ENCODE measurements around the gene AUTS2.
"Not testable (repeated sequence)": the region's sequence is repeated elsewhere in the genome, so short reads cannot be mapped to it uniquely, and the experiment has no call there.

AUTS2 gene

GRCh38 chr7:70720191-70720873 lies 1122.1 kb downstream of the AUTS2 start:
- DNase-seq, result no peak

- DNase-seq, result no peak
Measured at GRCh38 chr7:70721500-70721899, 1123.2 kb downstream of the AUTS2 start.

GRCh38 chr7:70723339-70723738 lies 1125.1 kb downstream of the AUTS2 start:
- DNase-seq, result no peak

- no peak for DNase-seq
Measured at GRCh38 chr7:70725448-70725847, 1127.2 kb downstream of the AUTS2 start.

- DNase-seq, result no peak
Measured at GRCh38 chr7:70726294-70726693, 1128.0 kb downstream of the AUTS2 start.

GRCh38 chr7:70726951-70727378 lies 1128.7 kb downstream of the AUTS2 start:
- DNase-seq, result no peak

- DNase-seq, result no peak
Measured at GRCh38 chr7:70727861-70728260, 1129.6 kb downstream of the AUTS2 start.

GRCh38 chr7:70728872-70729552 lies 1130.7 kb downstream of the AUTS2 start:
- no peak for DNase-seq

- DNase-seq, result not testable (repeated sequence)
Measured at GRCh38 chr7:70729553-70730157, 1131.4 kb downstream of the AUTS2 start.

GRCh38 chr7:70730451-70731110 lies 1132.3 kb downstream of the AUTS2 start:
- DNase-seq, result no peak

- no peak for DNase-seq
Measured at GRCh38 chr7:70733090-70733489, 1134.8 kb downstream of the AUTS2 start.

- no peak for DNase-seq
Measured at GRCh38 chr7:70734411-70734810, 1136.1 kb downstream of the AUTS2 start.

- no peak for DNase-seq
Measured at GRCh38 chr7:70735313-70735712, 1137.0 kb downstream of the AUTS2 start.

- DNase-seq, result no peak
Measured at GRCh38 chr7:70736715-70737460, 1138.6 kb downstream of the AUTS2 start.

GRCh38 chr7:70738151-70738885 lies 1140.0 kb downstream of the AUTS2 start:
- DNase-seq, result no peak

GRCh38 chr7:70739646-70740210 lies 1141.5 kb downstream of the AUTS2 start:
- no peak for DNase-seq

- DNase-seq, result no peak
Measured at GRCh38 chr7:70741666-70742065, 1143.4 kb downstream of the AUTS2 start.

- no peak for DNase-seq
Measured at GRCh38 chr7:70743531-70744325, 1145.5 kb downstream of the AUTS2 start.

- no peak for DNase-seq
Measured at GRCh38 chr7:70744492-70744891, 1146.2 kb downstream of the AUTS2 start.

- no peak for DNase-seq
Measured at GRCh38 chr7:70749831-70750230, 1151.6 kb downstream of the AUTS2 start.

- no peak for DNase-seq
Measured at GRCh38 chr7:70751895-70752294, 1153.6 kb downstream of the AUTS2 start.

Data from stimulated activated CD4-positive, alpha-beta T cell treated with anti-CD3 and anti-CD28 coated beads, Interleukin-4, amount 100 ng/mL, for 1 hour (primary cell).